ENCODE data around the gene RCOR1. TPM values are rescaled to one million over a fixed set of nuclear protein-coding genes. Genes with fewer than 3 reads are reported as not detected.
A peak's percentile ranks its signal among the peaks of the same experiment; 100 is the strongest.

Gene RCOR1
- polyA plus RNA-seq, 1 donor (not counting 4 experiments of a cell fraction or from before 2014, with no cell fraction given), result 27.0 TPM

- H3K9ac ChIP-seq (ENCODE audit: control insufficient read depth, extremely low read depth, insufficient read depth, low read length), result no peak overlapping the region
These were observed 168.2 kb downstream of the RCOR1 start for GRCh38 chr14:102760496-102761193.

GRCh38 chr14:102761206-102761605, 168.8 kb downstream of the RCOR1 start:
- Histone ChIP-seq H3K27me3 (ENCODE audit: control insufficient read depth, extremely low read depth, insufficient read depth, low read length) (peaks cover 12% of the 10 kb centered on the region), H3K9me1 (ENCODE audit: control insufficient read depth, extremely low read depth, insufficient read depth, low read length) (no peaks in the 10 kb centered on the region), H2AFZ (ENCODE audit: control insufficient read depth, low read length) (no peak overlapping the region), H3K9me3 (ENCODE audit: control insufficient read depth, low read depth, low read length) (no peaks in the 10 kb centered on the region), H3K4me2 (ENCODE audit: control insufficient read depth, extremely low read depth, insufficient read depth, low read depth, low read length) (no peak overlapping the region), H3K4me1 (ENCODE audit: control insufficient read depth, extremely low read depth, insufficient read depth, low read length) (no peaks in the 10 kb centered on the region), H3K36me3 (ENCODE audit: control insufficient read depth in 2 of 2, extremely low read depth in 1 of 2, insufficient read depth in 2 of 2, low read length in 2 of 2) (no peaks in the 10 kb centered on the region), H3K4me3 (ENCODE audit: control insufficient read depth in 2 of 3, extremely low read depth in 1 of 3, insufficient read depth in 2 of 3, low read depth in 1 of 3, low read length in 3 of 3) (no peak overlapping the region), H3K9ac (ENCODE audit: control insufficient read depth, extremely low read depth, insufficient read depth, low read length) (no peak overlapping the region), H4K20me1 (ENCODE audit: control insufficient read depth, extremely low read depth, insufficient read depth, low read length) (no peaks in the 10 kb centered on the region), H3K27ac (ENCODE audit: control insufficient read depth, insufficient read depth, low read length) (no peak overlapping the region), H3K79me2 (ENCODE audit: control insufficient read depth, insufficient read depth, low read length) (no peaks in the 10 kb centered on the region)
- TF ChIP-seq EZH2 (IDR thresholded peaks at IDR 0.05; ENCODE audit: low read length) (no peak), CTCF (optimal IDR thresholded peaks at IDR 0.05 in 1 of 3, IDR thresholded peaks at IDR 0.05 in 1 of 3, conservative IDR thresholded peaks at IDR 0.05 in 1 of 3; ENCODE audit: extremely low read depth in 1 of 3, insufficient read depth in 2 of 3, low read length in 3 of 3) (no peak)
- dilution Hi-C loops (cut with MboI; ENCODE audit: extremely low pct_ligation_motif_present, low sequenced_read_pairs), result no loop called here
- DNase-seq (ENCODE audit: low read depth, low spot score) (no peak), FAIRE-seq (no peak)

More at GRCh38 chr14:102760496-102761193, 168.2 kb downstream of the RCOR1 start:
- Histone ChIP-seq H3K4me3 (ENCODE audit: control insufficient read depth in 2 of 3, extremely low read depth in 1 of 3, insufficient read depth in 2 of 3, low read depth in 1 of 3, low read length in 3 of 3) (no peak overlapping the region), H3K4me2 (ENCODE audit: control insufficient read depth, extremely low read depth, insufficient read depth, low read depth, low read length) (peak overlapping the region; percentile 6), H3K79me2 (ENCODE audit: control insufficient read depth, insufficient read depth, low read length) (no peaks in the 10 kb centered on the region), H2AFZ (ENCODE audit: control insufficient read depth, low read length) (no peak overlapping the region), H3K4me1 (ENCODE audit: control insufficient read depth, extremely low read depth, insufficient read depth, low read length) (no peaks in the 10 kb centered on the region), H3K9me3 (ENCODE audit: control insufficient read depth, low read depth, low read length) (no peaks in the 10 kb centered on the region), H3K27me3 (ENCODE audit: control insufficient read depth, extremely low read depth, insufficient read depth, low read length) (peaks cover 12% of the 10 kb centered on the region), H3K36me3 (ENCODE audit: control insufficient read depth in 2 of 2, extremely low read depth in 1 of 2, insufficient read depth in 2 of 2, low read length in 2 of 2) (no peaks in the 10 kb centered on the region), H3K9me1 (ENCODE audit: control insufficient read depth, extremely low read depth, insufficient read depth, low read length) (no peaks in the 10 kb centered on the region), H3K27ac (ENCODE audit: control insufficient read depth, insufficient read depth, low read length) (no peak overlapping the region), H4K20me1 (ENCODE audit: control insufficient read depth, extremely low read depth, insufficient read depth, low read length) (no peaks in the 10 kb centered on the region)
- dilution Hi-C loops (cut with MboI; ENCODE audit: extremely low pct_ligation_motif_present, low sequenced_read_pairs), result no loop called here
- DNase-seq (ENCODE audit: low read depth, low spot score), result no peak
- no peak for FAIRE-seq
- TF ChIP-seq CTCF (optimal IDR thresholded peaks at IDR 0.05 in 1 of 3, IDR thresholded peaks at IDR 0.05 in 1 of 3, conservative IDR thresholded peaks at IDR 0.05 in 1 of 3; ENCODE audit: extremely low read depth in 1 of 3, insufficient read depth in 2 of 3, low read length in 3 of 3), result no peak
- no peak for TF ChIP-seq EZH2 (IDR thresholded peaks at IDR 0.05; ENCODE audit: low read length)

Data from keratinocyte (primary cell).